ES-I3 (cell line): ENCODE results near the gene DGKB.

Source experiments
- H3K36me3 ChIP-seq: 2 replicates; pipeline ENCODE4 v1.6.1; 2013; ENCODE audit warnings: mild to moderate bottlenecking, low read length, control low read depth, moderate library complexity; ENCODE audit not compliant: insufficient read depth
- H3K4me1 ChIP-seq: 2 replicates; pipeline ENCODE4 v1.6.1; 2013; ENCODE audit warnings: mild to moderate bottlenecking, control low read depth, low read length; ENCODE audit not compliant: insufficient read depth
- H3K9ac ChIP-seq: 2 replicates; pipeline ENCODE4 v1.6.1; 2013; ENCODE audit warnings: low read depth, mild to moderate bottlenecking, low read length, moderate library complexity
- H3K9me3 ChIP-seq: 2 replicates; pipeline ENCODE4 v1.6.1; 2013; ENCODE audit warnings: mild to moderate bottlenecking, low read length, moderate library complexity; ENCODE audit not compliant: control insufficient read depth, insufficient read depth

Gene DGKB

GRCh38 chr7:14207711-14208110, 694.8 kb downstream of the DGKB start:
- Histone ChIP-seq H3K4me1 (no peaks in the 10 kb centered on the region), H3K36me3 (no peaks in the 10 kb centered on the region), H3K9me3 (no peaks in the 10 kb centered on the region), H3K9ac (no peak overlapping the region)

GRCh38 chr7:14207138-14207537, 695.4 kb downstream of the DGKB start:
- H3K9me3 ChIP-seq: no peaks in the 10 kb centered on the region
- H3K4me1 ChIP-seq: no peaks in the 10 kb centered on the region
- no peaks in the 10 kb centered on the region for H3K36me3 ChIP-seq
- no peak overlapping the region for H3K9ac ChIP-seq

GRCh38 chr7:14206121-14206520, 696.4 kb downstream of the DGKB start:
- H3K36me3 ChIP-seq: no peaks in the 10 kb centered on the region
- no peak overlapping the region for H3K9ac ChIP-seq
- H3K9me3 ChIP-seq: no peaks in the 10 kb centered on the region
- no peaks in the 10 kb centered on the region for H3K4me1 ChIP-seq

- H3K9ac ChIP-seq: no peak overlapping the region
- no peaks in the 10 kb centered on the region for H3K36me3 ChIP-seq
- H3K9me3 ChIP-seq: peaks cover 3% of the 10 kb centered on the region
- no peaks in the 10 kb centered on the region for H3K4me1 ChIP-seq
Measured at GRCh38 chr7:14201353-14201752, 701.2 kb downstream of the DGKB start.

- Histone ChIP-seq H3K4me1 (no peaks in the 10 kb centered on the region), H3K36me3 (no peaks in the 10 kb centered on the region), H3K9me3 (peaks cover 3% of the 10 kb centered on the region), H3K9ac (no peak overlapping the region)
Measured at GRCh38 chr7:14199336-14199735, 703.2 kb downstream of the DGKB start.

- no peaks in the 10 kb centered on the region for H3K4me1 ChIP-seq
- no peaks in the 10 kb centered on the region for H3K36me3 ChIP-seq
- H3K9me3 ChIP-seq: peaks cover 3% of the 10 kb centered on the region
- H3K9ac ChIP-seq: no peak overlapping the region
Measured at GRCh38 chr7:14197280-14197679, 705.3 kb downstream of the DGKB start.

- H3K36me3 ChIP-seq: no peaks in the 10 kb centered on the region
- no peak overlapping the region for H3K9ac ChIP-seq
- no peaks in the 10 kb centered on the region for H3K4me1 ChIP-seq
- peaks cover 3% of the 10 kb centered on the region for H3K9me3 ChIP-seq
Measured at GRCh38 chr7:14196555-14196954, 706.0 kb downstream of the DGKB start.

GRCh38 chr7:14195871-14196270, 706.7 kb downstream of the DGKB start:
- peaks cover 3% of the 10 kb centered on the region for H3K9me3 ChIP-seq
- no peaks in the 10 kb centered on the region for H3K4me1 ChIP-seq
- no peak overlapping the region for H3K9ac ChIP-seq
- no peaks in the 10 kb centered on the region for H3K36me3 ChIP-seq

- Histone ChIP-seq H3K9me3 (peaks cover 3% of the 10 kb centered on the region), H3K4me1 (no peaks in the 10 kb centered on the region), H3K36me3 (no peaks in the 10 kb centered on the region), H3K9ac (no peak overlapping the region)
Measured at GRCh38 chr7:14195079-14195478, 707.5 kb downstream of the DGKB start.

GRCh38 chr7:14191686-14192098, 710.9 kb downstream of the DGKB start:
- Histone ChIP-seq H3K4me1 (no peaks in the 10 kb centered on the region), H3K36me3 (no peaks in the 10 kb centered on the region), H3K9me3 (no peaks in the 10 kb centered on the region), H3K9ac (no peak overlapping the region)

- no peaks in the 10 kb centered on the region for H3K36me3 ChIP-seq
- no peaks in the 10 kb centered on the region for H3K9me3 ChIP-seq
- H3K4me1 ChIP-seq: no peaks in the 10 kb centered on the region
- H3K9ac ChIP-seq: no peak overlapping the region
Measured at GRCh38 chr7:14184292-14184864, 718.2 kb downstream of the DGKB start.

- H3K9ac ChIP-seq: no peak overlapping the region
- H3K9me3 ChIP-seq: no peaks in the 10 kb centered on the region
- no peaks in the 10 kb centered on the region for H3K36me3 ChIP-seq
- H3K4me1 ChIP-seq: no peaks in the 10 kb centered on the region
Measured at GRCh38 chr7:14179781-14180180, 722.8 kb downstream of the DGKB start.

GRCh38 chr7:14177876-14178275, 724.7 kb downstream of the DGKB start:
- Histone ChIP-seq H3K36me3 (no peaks in the 10 kb centered on the region), H3K9ac (no peak overlapping the region), H3K4me1 (no peaks in the 10 kb centered on the region), H3K9me3 (no peaks in the 10 kb centered on the region)

- Histone ChIP-seq H3K36me3 (no peaks in the 10 kb centered on the region), H3K4me1 (no peaks in the 10 kb centered on the region), H3K9me3 (no peaks in the 10 kb centered on the region), H3K9ac (no peak overlapping the region)
Measured at GRCh38 chr7:14170872-14171271, 731.7 kb downstream of the DGKB start.

- H3K36me3 ChIP-seq: no peaks in the 10 kb centered on the region
- no peak overlapping the region for H3K9ac ChIP-seq
- H3K9me3 ChIP-seq: no peaks in the 10 kb centered on the region
- H3K4me1 ChIP-seq: peaks cover 7% of the 10 kb centered on the region; the same call in 1 of the 2 replicates
Measured at GRCh38 chr7:14158111-14158510, 744.4 kb downstream of the DGKB start.

GRCh38 chr7:14156436-14156835, 746.1 kb downstream of the DGKB start:
- Histone ChIP-seq H3K9ac (no peak overlapping the region), H3K4me1 (peaks cover 7% of the 10 kb centered on the region; the same call in 1 of the 2 replicates), H3K9me3 (no peaks in the 10 kb centered on the region), H3K36me3 (no peaks in the 10 kb centered on the region)
